ENCODE results near the gene SARM1. TPM values are rescaled to one million over a fixed set of nuclear protein-coding genes. Genes with fewer than 3 reads are reported as not detected.

The SARM1 gene
- polyA plus RNA-seq, 1 of the 3 experiments (the other 2 are of a cell fraction), result 17.4 TPM

GRCh38 chr17:28335201-28335958, 36.1 kb upstream of the SARM1 start, which contains the start of the genes IFT20 and TNFAIP1 (continued):
- TF ChIP-seq, protein P1, sequence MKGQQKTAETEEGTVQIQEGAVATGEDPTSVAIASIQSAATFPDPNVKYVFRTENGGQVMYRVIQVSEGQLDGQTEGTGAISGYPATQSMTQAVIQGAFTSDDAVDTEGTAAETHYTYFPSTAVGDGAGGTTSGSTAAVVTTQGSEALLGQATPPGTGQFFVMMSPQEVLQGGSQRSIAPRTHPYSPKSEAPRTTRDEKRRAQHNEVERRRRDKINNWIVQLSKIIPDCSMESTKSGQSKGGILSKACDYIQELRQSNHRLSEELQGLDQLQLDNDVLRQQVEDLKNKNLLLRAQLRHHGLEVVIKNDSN (IDR thresholded peaks at IDR 0.05; ENCODE audit: borderline replicate concordance, low read depth), result no peak
- TF ChIP-seq REST (IDR thresholded peaks at IDR 0.05; ENCODE audit: low read depth, low read length), result no peak
- TF ChIP-seq MAX (IDR thresholded peaks at IDR 0.05; ENCODE audit: low read depth), result peak; percentile 40; the same call in 1 of the 2 replicates
- no peak for TF ChIP-seq TEAD4 (IDR thresholded peaks at IDR 0.05; ENCODE audit: borderline replicate concordance, insufficient read depth)
- TF ChIP-seq MEF2A (IDR thresholded peaks at IDR 0.05; ENCODE audit: borderline replicate concordance, low read depth), result no peak
- TF ChIP-seq EZH2phosphoT487 (IDR thresholded peaks at IDR 0.05; ENCODE audit: borderline replicate concordance, low read depth), result no peak
- TF ChIP-seq GABPA (IDR thresholded peaks at IDR 0.05; ENCODE audit: low read depth), result peak; percentile 97
- TF ChIP-seq SIN3A (IDR thresholded peaks at IDR 0.05; ENCODE audit: borderline replicate concordance, low read depth, low read length), result peak; percentile 82; the same call in 1 of the 2 replicates
- no peak; the same call in 1 of the 2 replicates for TF ChIP-seq NFIC (IDR thresholded peaks at IDR 0.05; ENCODE audit: borderline replicate concordance)
- TF ChIP-seq ZBTB33 (IDR thresholded peaks at IDR 0.05; ENCODE audit: borderline replicate concordance, low read depth), result 0 out of 2 replicates have a peak, but pooled peaks have one; percentile 32
- TF ChIP-seq ELF1 (IDR thresholded peaks at IDR 0.05), result peak; percentile 83
- peak; percentile 80; the same call in 1 of the 2 replicates for TF ChIP-seq FOXJ3 (CRISPR knock-in tag; IDR thresholded peaks at IDR 0.05)
- no peak for TF ChIP-seq RAD21 (IDR thresholded peaks at IDR 0.05; ENCODE audit: low read length)
- no peak for TF ChIP-seq EP300 (IDR thresholded peaks at IDR 0.05; ENCODE audit: borderline replicate concordance in 1 of 2, low read depth in 1 of 2, low read length in 1 of 2)
- TF ChIP-seq FOXM1 (IDR thresholded peaks at IDR 0.05; ENCODE audit: low read depth), result no peak
